Measurements from ENCODE around the gene NAALADL2.

NAALADL2 gene

DNA sequence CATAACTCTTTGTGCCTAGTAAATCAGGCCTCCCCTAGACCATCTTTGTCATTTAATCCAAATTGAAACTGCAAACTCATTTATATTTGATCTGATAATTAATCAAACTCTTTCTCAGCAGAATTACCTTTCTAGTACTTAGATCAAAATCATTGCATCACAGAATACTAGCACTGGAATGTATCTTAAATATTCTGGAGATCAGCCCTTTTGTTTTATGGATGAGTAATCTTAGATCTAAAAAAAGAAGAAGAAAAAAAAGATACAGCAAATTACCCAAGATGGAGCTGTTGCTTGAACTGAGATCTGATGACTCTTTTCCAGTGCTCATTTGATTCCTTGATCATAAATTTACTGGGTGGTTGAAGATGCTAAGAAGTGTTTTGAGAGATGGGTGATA, 47.9 kb downstream of the NAALADL2 start:
- H3K56ac ChIP-seq (ENCODE audit: low read length) = no peak overlapping the region
- H3K4ac ChIP-seq (ENCODE audit: low read depth, low read length) = no peak overlapping the region
- no peaks in the 10 kb centered on the region for H3K27me3 ChIP-seq (ENCODE audit: insufficient read depth, low read length, poor library complexity)
- H3K18ac ChIP-seq (ENCODE audit: low read length) = no peak overlapping the region
- no peak overlapping the region for H2BK120ac ChIP-seq (ENCODE audit: low read depth, low read length)
- no peak overlapping the region for H2BK15ac ChIP-seq (replicated peaks; ENCODE audit: low read depth)
- no peak overlapping the region for H2BK5ac ChIP-seq (ENCODE audit: low read length)
- no peak overlapping the region for H3K4me2 ChIP-seq (ENCODE audit: low read length)
- H3K23ac ChIP-seq (ENCODE audit: low read length) = no peak overlapping the region
- H3K27ac ChIP-seq (ENCODE audit: low read depth, low read length) = no peak overlapping the region
- H4K8ac ChIP-seq (ENCODE audit: low read depth, low read length) = no peak overlapping the region
- DNase-seq = no peak
- H3K9ac ChIP-seq (ENCODE audit: low read length) = no peak overlapping the region
- no peak overlapping the region for H2AK5ac ChIP-seq (ENCODE audit: low read length)
- no peaks in the 10 kb centered on the region for H3K79me2 ChIP-seq (ENCODE audit: control insufficient read depth, insufficient read depth, low read length)
- H3K4me1 ChIP-seq (ENCODE audit: control insufficient read depth, low read depth, low read length) = no peaks in the 10 kb centered on the region
- no peaks in the 10 kb centered on the region for H3K36me3 ChIP-seq (ENCODE audit: control insufficient read depth, insufficient read depth, low read length)
- H3K79me1 ChIP-seq (ENCODE audit: low read length) = no peaks in the 10 kb centered on the region
- no peak overlapping the region for H3K4me3 ChIP-seq (ENCODE audit: low read length)
- no peak overlapping the region for H4K5ac ChIP-seq (ENCODE audit: low read length)

DNA sequence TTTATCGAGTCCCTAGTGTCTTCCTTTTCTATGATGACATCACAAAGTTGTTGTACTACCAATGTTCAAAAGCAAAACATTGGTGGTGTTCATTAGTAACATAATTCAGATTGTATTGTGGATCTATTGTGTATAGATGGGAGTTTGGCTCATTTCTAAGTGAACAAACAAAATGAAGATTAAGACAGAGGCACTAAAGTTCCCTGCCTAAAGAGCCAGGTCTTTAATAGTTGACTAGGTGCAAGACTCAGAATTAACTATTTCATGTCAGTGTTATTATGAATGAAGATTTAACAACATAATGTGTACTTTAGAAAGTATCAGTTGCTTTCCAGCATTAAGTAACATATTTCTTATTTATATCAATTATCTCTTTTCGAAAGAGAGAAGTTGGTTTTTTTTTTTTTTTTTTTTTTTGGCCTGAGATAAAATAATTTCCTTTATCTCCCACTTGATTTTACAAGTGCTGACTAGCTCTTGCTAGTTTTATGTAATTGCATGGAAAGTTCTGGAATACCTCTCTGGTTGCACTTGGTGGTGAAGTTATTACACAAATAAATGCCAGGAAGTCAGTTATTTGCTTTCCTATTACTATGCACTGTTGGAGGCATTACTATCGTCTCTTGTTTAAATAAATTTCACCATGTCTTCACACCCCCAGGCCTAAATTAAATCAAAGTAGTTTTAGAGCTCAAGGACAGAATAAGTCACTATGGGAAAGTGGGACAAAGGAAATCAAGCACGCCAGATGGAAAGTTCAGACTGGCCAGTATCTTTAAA, 48.7 kb downstream of the NAALADL2 start:
- Histone ChIP-seq H3K79me2 (ENCODE audit: control insufficient read depth, insufficient read depth, low read length) (no peaks in the 10 kb centered on the region), H3K9ac (ENCODE audit: low read length) (no peak overlapping the region), H4K8ac (ENCODE audit: low read depth, low read length) (no peak overlapping the region), H2BK120ac (ENCODE audit: low read depth, low read length) (no peak overlapping the region), H3K79me1 (ENCODE audit: low read length) (no peaks in the 10 kb centered on the region), H2AK5ac (ENCODE audit: low read length) (no peak overlapping the region), H2BK5ac (ENCODE audit: low read length) (no peak overlapping the region), H3K56ac (ENCODE audit: low read length) (no peak overlapping the region), H3K36me3 (ENCODE audit: control insufficient read depth, insufficient read depth, low read length) (no peaks in the 10 kb centered on the region), H3K27ac (ENCODE audit: low read depth, low read length) (no peak overlapping the region), H4K5ac (ENCODE audit: low read length) (no peak overlapping the region), H3K23ac (ENCODE audit: low read length) (no peak overlapping the region), H3K18ac (ENCODE audit: low read length) (no peak overlapping the region), H3K27me3 (ENCODE audit: insufficient read depth, low read length, poor library complexity) (no peaks in the 10 kb centered on the region), H2BK15ac (replicated peaks; ENCODE audit: low read depth) (no peak overlapping the region), H3K4me1 (ENCODE audit: control insufficient read depth, low read depth, low read length) (no peaks in the 10 kb centered on the region), H3K4me3 (ENCODE audit: low read length) (no peak overlapping the region), H3K4me2 (ENCODE audit: low read length) (no peak overlapping the region), H3K4ac (ENCODE audit: low read depth, low read length) (no peak overlapping the region)
- no CpG with 5 or more reads among the region's 4 CpGs for WGBS (ENCODE audit: extremely low coverage, insufficient coverage, low lambda C conversion rate)
- DNase-seq = no peak

DNA sequence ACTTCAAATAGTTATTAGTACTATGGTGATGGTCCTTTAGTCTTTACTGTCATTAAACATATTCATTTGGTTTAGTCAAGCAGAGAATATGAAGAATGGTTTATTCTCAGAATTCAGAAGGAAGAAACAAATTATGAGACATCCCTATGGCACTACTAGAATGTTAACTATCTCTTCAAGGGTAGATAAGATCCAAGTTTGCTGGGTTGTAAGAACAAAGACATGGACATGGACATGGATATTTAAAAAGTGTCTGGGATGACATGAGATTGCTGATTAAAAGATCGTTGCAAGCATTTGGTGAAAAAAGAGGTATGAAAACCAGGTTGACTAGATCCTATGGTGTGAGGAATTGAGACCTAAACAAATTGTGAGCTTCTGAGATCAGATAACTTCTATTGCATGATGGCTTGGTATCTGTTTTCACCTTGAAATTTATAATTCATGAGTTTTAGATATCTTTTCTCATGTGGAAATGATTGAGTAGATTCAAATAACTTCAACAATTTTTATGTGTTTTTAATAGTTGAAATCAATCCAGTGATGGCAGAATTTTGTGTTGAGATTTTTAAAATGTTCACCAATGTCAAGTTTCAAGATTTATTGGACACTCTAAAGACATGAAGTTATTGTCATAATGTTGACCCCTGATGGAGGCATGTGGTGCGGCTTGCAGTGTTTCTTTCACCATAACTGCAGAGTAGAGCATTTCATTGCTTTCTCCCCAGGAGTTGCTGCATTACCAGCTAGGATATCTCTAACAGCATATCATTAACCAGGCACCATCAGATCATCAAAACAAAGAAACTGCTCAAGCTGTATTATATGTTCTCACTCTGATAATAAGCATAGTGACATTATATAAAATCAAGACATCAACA, 72.6 kb downstream of the NAALADL2 start:
- no peak overlapping the region for H2BK15ac ChIP-seq (replicated peaks; ENCODE audit: low read depth)
- no peak for DNase-seq
- no peak overlapping the region for H3K18ac ChIP-seq (ENCODE audit: low read length)
- no peak overlapping the region for H3K4me2 ChIP-seq (ENCODE audit: low read length)
- no peak overlapping the region for H2BK5ac ChIP-seq (ENCODE audit: low read length)
- H3K27me3 ChIP-seq (ENCODE audit: insufficient read depth, low read length, poor library complexity) = no peaks in the 10 kb centered on the region
- no peak overlapping the region for H3K9ac ChIP-seq (ENCODE audit: low read length)
- no peak overlapping the region for H3K4ac ChIP-seq (ENCODE audit: low read depth, low read length)
- H3K23ac ChIP-seq (ENCODE audit: low read length) = no peak overlapping the region
- H2BK120ac ChIP-seq (ENCODE audit: low read depth, low read length) = no peak overlapping the region
- H3K56ac ChIP-seq (ENCODE audit: low read length) = no peak overlapping the region
- H3K79me2 ChIP-seq (ENCODE audit: control insufficient read depth, insufficient read depth, low read length) = no peaks in the 10 kb centered on the region
- no peaks in the 10 kb centered on the region for H3K4me1 ChIP-seq (ENCODE audit: control insufficient read depth, low read depth, low read length)
- no peak overlapping the region for H3K27ac ChIP-seq (ENCODE audit: low read depth, low read length)
- no CpG with 5 or more reads among the region's 2 CpGs for WGBS (ENCODE audit: extremely low coverage, insufficient coverage, low lambda C conversion rate)
- no peaks in the 10 kb centered on the region for H3K36me3 ChIP-seq (ENCODE audit: control insufficient read depth, insufficient read depth, low read length)
- no peak overlapping the region for H2AK5ac ChIP-seq (ENCODE audit: low read length)
- no peak overlapping the region for H4K5ac ChIP-seq (ENCODE audit: low read length)
- H3K79me1 ChIP-seq (ENCODE audit: low read length) = no peaks in the 10 kb centered on the region
- H3K4me3 ChIP-seq (ENCODE audit: low read length) = no peak overlapping the region
- no peak overlapping the region for H4K8ac ChIP-seq (ENCODE audit: low read depth, low read length)

DNA sequence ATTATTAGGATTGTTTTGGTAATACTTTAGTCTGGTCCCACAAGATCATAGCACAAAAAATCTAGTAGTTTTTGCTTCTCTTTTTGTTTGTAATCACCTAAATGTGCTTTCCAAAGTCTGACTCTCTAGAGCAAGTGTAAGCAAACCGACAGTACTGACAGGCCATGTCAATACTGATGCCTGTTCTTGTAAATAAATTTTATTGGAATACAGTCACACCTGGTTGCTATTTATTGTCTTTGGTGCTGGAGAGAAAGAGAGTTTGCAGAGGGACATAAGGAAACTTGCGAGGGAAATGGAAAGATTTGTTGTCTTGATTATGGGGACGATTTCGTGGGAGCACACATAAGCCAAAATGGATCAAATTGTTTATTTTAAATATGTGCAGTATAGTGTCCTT, 77.5 kb downstream of the NAALADL2 start:
- no peak overlapping the region for H3K9ac ChIP-seq (ENCODE audit: low read length)

DNA sequence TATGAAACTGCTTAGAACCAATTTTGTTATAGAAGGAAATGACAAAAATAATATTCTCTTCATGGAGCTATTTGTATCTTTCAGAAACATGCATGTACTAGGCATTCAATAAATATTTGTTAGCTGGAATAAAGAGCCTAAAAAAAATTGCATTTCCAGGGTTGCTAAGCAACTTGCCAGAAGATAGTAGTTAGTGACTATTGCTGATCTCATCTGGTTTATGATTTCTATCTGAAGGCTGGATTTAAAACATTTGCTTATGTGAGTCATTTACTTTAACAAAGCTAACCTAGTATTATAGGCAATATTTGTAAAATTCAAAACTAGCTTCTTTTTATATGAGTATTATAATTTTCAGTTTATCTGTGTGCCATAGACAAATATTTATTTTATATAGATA, 78.3 kb downstream of the NAALADL2 start:
- no peak overlapping the region for H3K4me3 ChIP-seq (ENCODE audit: low read length)
- H2BK5ac ChIP-seq (ENCODE audit: low read length) = no peak overlapping the region
- no peak overlapping the region for H3K23ac ChIP-seq (ENCODE audit: low read length)
- H2AK5ac ChIP-seq (ENCODE audit: low read length) = no peak overlapping the region
- no peak overlapping the region for H3K4ac ChIP-seq (ENCODE audit: low read depth, low read length)
- H3K79me1 ChIP-seq (ENCODE audit: low read length) = no peaks in the 10 kb centered on the region
- no peaks in the 10 kb centered on the region for H3K36me3 ChIP-seq (ENCODE audit: control insufficient read depth, insufficient read depth, low read length)
- H3K27me3 ChIP-seq (ENCODE audit: insufficient read depth, low read length, poor library complexity) = no peaks in the 10 kb centered on the region
- no peaks in the 10 kb centered on the region for H3K79me2 ChIP-seq (ENCODE audit: control insufficient read depth, insufficient read depth, low read length)
- no peak for DNase-seq
- no peaks in the 10 kb centered on the region for H3K4me1 ChIP-seq (ENCODE audit: control insufficient read depth, low read depth, low read length)
- H4K8ac ChIP-seq (ENCODE audit: low read depth, low read length) = no peak overlapping the region
- H2BK15ac ChIP-seq (replicated peaks; ENCODE audit: low read depth) = no peak overlapping the region
- no peak overlapping the region for H3K18ac ChIP-seq (ENCODE audit: low read length)
- no peak overlapping the region for H4K5ac ChIP-seq (ENCODE audit: low read length)
- no peak overlapping the region for H3K9ac ChIP-seq (ENCODE audit: low read length)
- no peak overlapping the region for H3K4me2 ChIP-seq (ENCODE audit: low read length)
- H3K56ac ChIP-seq (ENCODE audit: low read length) = no peak overlapping the region
- no peak overlapping the region for H2BK120ac ChIP-seq (ENCODE audit: low read depth, low read length)
- H3K27ac ChIP-seq (ENCODE audit: low read depth, low read length) = no peak overlapping the region

More for the DNA sequence above, 77.5 kb downstream of the NAALADL2 start:
- H3K4me3 ChIP-seq (ENCODE audit: low read length) = no peak overlapping the region
- H3K4ac ChIP-seq (ENCODE audit: low read depth, low read length) = no peak overlapping the region
- H3K23ac ChIP-seq (ENCODE audit: low read length) = no peak overlapping the region
- H4K8ac ChIP-seq (ENCODE audit: low read depth, low read length) = no peak overlapping the region
- no peaks in the 10 kb centered on the region for H3K36me3 ChIP-seq (ENCODE audit: control insufficient read depth, insufficient read depth, low read length)
- H4K5ac ChIP-seq (ENCODE audit: low read length) = no peak overlapping the region
- H2AK5ac ChIP-seq (ENCODE audit: low read length) = no peak overlapping the region
- no peak overlapping the region for H3K27ac ChIP-seq (ENCODE audit: low read depth, low read length)
- H3K18ac ChIP-seq (ENCODE audit: low read length) = no peak overlapping the region
- H3K27me3 ChIP-seq (ENCODE audit: insufficient read depth, low read length, poor library complexity) = no peaks in the 10 kb centered on the region
- H2BK15ac ChIP-seq (replicated peaks; ENCODE audit: low read depth) = no peak overlapping the region
- H3K4me1 ChIP-seq (ENCODE audit: control insufficient read depth, low read depth, low read length) = no peaks in the 10 kb centered on the region
- no peak overlapping the region for H3K4me2 ChIP-seq (ENCODE audit: low read length)
- H3K79me2 ChIP-seq (ENCODE audit: control insufficient read depth, insufficient read depth, low read length) = no peaks in the 10 kb centered on the region
- H2BK5ac ChIP-seq (ENCODE audit: low read length) = no peak overlapping the region
- no peak overlapping the region for H2BK120ac ChIP-seq (ENCODE audit: low read depth, low read length)
- H3K56ac ChIP-seq (ENCODE audit: low read length) = no peak overlapping the region
- WGBS (ENCODE audit: extremely low coverage, insufficient coverage, low lambda C conversion rate) = no CpG with 5 or more reads among the region's 4 CpGs
- no peaks in the 10 kb centered on the region for H3K79me1 ChIP-seq (ENCODE audit: low read length)
- DNase-seq = no peak

All from mesendoderm (in vitro differentiated cells).